HG03439 (cell line): ENCODE measurements around the gene MRPS35.

Experiments used
- ATAC-seq: cut with Tn5 transposase; IDR thresholded peaks from one replicate; pipeline ENCODE4 v1.9.1; 2021; ENCODE audit warnings: mild to moderate bottlenecking, moderate library complexity; ENCODE audit not compliant: unreplicated experiment

MRPS35 gene

GRCh38 chr12:27771481-27772327 is 61.1 kb downstream of the MRPS35 start:
- ATAC-seq = no peak

GRCh38 chr12:27772328-27773049 is 61.9 kb downstream of the MRPS35 start:
- ATAC-seq = no peak

- no peak for ATAC-seq
Observed at GRCh38 chr12:27777141-27777540, 66.5 kb downstream of the MRPS35 start.

GRCh38 chr12:27778206-27778605 is 67.6 kb downstream of the MRPS35 start:
- no peak for ATAC-seq

DNA sequence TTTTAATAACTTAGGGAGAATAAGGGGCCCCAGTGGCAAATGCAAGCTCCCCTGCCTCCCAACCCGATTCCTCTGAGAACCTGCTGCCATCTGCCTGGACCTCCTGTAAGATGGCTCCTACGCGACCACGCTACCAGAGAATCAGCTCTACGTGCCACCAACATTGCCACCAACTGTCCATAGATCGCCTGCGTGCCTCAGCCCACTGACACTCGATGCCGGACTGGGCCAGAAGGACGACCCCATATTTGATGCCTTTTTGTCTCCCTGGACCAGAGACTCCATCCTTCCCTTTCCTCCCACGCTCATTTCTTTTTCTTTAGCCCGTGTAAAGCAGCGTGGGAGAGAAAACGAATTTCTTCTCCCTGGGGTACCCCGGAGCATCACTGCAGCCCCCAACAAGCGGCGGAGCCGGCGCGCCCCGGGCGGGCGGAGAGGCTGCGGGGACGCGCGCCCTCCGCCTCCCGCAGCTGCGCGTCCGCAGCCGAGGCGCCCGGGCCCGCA is 68.8 kb downstream of the MRPS35 start:
- peak; percentile 7 for ATAC-seq

- peak; percentile 74 for ATAC-seq
Observed at GRCh38 chr12:27779920-27780611, 69.4 kb downstream of the MRPS35 start, which contains the start of the genes KLHL42 and MANSC4. Gene KLHL42, plus strand, starts transcription at chr12:27780233. Its CDS starts 98 bp downstream, at chr12:27780331. Gene MANSC4, minus strand, starts transcription at chr12:27780236. Its CDS starts 8,960 bp downstream, at chr12:27771276.

- peak; percentile 43 for ATAC-seq
Observed at GRCh38 chr12:27780612-27781408, 70.2 kb downstream of the MRPS35 start.

DNA sequence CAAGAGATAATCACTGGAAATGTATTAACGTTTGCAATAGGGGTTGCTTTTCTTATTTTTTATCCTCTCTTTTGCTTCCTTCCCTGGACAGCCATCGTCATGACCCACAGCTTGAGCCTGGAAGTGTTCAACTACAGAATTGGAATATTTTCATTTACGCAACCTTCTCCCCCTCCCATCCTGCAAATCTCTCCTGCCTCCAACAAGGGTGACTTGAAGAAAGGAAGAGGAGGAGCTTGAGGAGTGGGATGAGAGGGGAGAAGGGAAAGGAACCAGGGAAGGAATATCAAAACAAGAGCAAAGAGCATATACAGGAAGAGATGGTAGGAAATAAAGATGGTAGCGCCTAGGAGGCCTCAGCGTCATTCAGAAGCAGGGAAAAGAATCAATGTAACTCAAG is 71.0 kb downstream of the MRPS35 start:
- no peak for ATAC-seq

GRCh38 chr12:27782481-27782880 is 71.8 kb downstream of the MRPS35 start:
- ATAC-seq = no peak

GRCh38 chr12:27785882-27786570 is 75.4 kb downstream of the MRPS35 start:
- ATAC-seq = no peak

- ATAC-seq = no peak
Observed at GRCh38 chr12:27787559-27787958, 76.9 kb downstream of the MRPS35 start.

GRCh38 chr12:27790179-27790578 is 79.5 kb downstream of the MRPS35 start:
- no peak for ATAC-seq

GRCh38 chr12:27794818-27795584 is 84.4 kb downstream of the MRPS35 start:
- no peak for ATAC-seq

DNA sequence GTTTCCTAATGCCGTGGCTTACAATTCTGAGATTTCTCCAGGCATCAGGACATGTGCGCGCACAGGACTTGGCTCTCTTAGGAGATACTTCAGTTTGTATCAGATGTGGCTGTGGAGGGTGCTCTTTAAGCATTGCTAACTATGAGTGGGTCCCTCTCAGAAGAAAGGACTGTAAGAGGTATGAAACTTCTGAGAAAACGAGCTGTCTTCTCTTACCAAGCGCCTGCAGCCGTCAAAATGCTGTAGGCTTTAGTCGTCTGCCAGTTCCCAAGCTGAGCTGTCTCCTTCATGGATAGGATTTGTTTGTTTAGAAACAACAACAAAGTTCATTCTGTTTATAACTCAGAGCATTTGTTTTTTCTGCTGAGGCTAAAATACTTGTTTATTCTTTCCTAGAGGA is 85.5 kb downstream of the MRPS35 start:
- ATAC-seq = no peak

GRCh38 chr12:27797301-27798025 is 86.8 kb downstream of the MRPS35 start:
- ATAC-seq = no peak

DNA sequence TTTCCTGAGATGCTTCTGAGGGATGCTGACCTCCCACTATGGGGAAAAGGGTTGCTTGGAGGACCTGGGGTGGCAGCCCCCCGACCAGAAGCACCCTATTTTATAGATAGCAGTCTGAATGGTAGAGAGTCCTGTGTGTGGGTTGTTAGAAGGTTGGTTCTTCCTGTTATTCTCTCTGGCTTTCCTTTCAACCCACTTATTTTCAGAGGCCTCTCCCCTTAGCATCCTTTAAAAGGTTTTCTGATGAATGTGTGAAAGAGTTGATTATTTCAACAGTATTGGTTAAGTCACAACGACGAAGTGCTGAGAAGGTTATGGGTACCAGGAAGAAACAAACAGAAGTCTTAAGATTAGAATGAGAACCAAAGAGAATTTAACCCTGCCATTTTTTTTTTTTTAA is 90.2 kb downstream of the MRPS35 start:
- no peak for ATAC-seq

DNA sequence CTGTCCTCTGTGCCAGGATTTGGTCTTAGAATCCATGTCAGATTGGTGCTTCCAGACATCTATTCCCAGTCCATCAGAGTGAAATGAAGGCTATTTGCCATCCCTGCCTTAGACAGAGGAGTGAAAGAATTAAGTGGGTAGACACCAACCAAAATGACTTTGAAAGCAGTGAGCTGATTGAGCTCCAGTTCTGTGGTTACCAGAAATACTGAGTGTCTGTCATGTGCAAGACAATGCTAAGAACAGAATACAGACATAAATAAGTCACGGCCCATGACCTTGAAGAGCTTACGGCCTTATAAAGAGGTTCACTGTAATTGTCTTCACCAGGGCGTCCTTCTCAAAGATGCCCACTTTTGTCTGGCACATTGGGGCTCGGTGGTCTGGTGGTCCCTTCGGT is 91.0 kb downstream of the MRPS35 start:
- no peak for ATAC-seq

DNA sequence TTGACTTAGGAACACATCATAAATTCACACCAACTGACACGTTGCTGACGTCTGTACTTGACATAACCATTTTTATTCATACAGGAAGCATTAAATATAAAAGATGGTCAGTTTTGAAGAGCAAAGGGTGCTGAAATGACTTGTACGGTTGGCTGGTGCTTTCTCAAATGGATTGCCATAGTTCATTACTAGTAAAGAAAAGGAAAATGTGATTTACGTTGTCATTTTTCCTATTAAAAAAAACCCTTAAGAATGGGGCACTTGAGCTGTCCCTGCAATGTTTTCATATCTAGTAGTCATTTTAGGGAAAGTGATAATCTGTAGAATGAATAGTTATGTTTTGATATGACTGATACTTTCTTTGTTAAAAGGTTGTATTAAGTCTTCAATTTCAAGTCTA is 91.9 kb downstream of the MRPS35 start:
- ATAC-seq = no peak
